HG02610 (cell line): ENCODE measurements around the gene AKAP9.
"Not testable (repeated sequence)": the region's sequence is repeated elsewhere in the genome, so short reads cannot be mapped to it uniquely, and the experiment has no call there.

Experiments used
- ATAC-seq: cut with Tn5 transposase; IDR thresholded peaks from one replicate; pipeline ENCODE4 v1.9.1; 2021; ENCODE audit warnings: mild to moderate bottlenecking, moderate library complexity; ENCODE audit not compliant: unreplicated experiment

AKAP9 gene

GRCh38 chr7:91940572-91941341, at the start of gene AKAP9:
AKAP9 (plus strand) TSS chr7:91940862; CDS start chr7:91941100, 238 bp downstream.
- ATAC-seq: peak; percentile 94

- no peak for ATAC-seq
These were observed 48.5 kb upstream of the AKAP9 start for GRCh38 chr7:91892099-91892705.

- no peak for ATAC-seq
These were observed 47.8 kb upstream of the AKAP9 start for GRCh38 chr7:91892821-91893340.

- not testable (repeated sequence) for ATAC-seq
These were observed 47.0 kb upstream of the AKAP9 start for GRCh38 chr7:91893699-91894098.

GRCh38 chr7:91894781-91895480, 45.7 kb upstream of the AKAP9 start:
- ATAC-seq: no peak

- no peak for ATAC-seq
These were observed 42.2 kb upstream of the AKAP9 start for GRCh38 chr7:91898240-91898992.

- ATAC-seq: no peak
These were observed 41.1 kb upstream of the AKAP9 start for GRCh38 chr7:91899563-91899962.

GRCh38 chr7:91910171-91910570, 30.5 kb upstream of the AKAP9 start:
- no peak for ATAC-seq

GRCh38 chr7:91911121-91911520, 29.5 kb upstream of the AKAP9 start:
- ATAC-seq: no peak

- ATAC-seq: no peak
These were observed 28.2 kb upstream of the AKAP9 start for GRCh38 chr7:91912494-91912893.

GRCh38 chr7:91913612-91914011, 27.1 kb upstream of the AKAP9 start:
- no peak for ATAC-seq

GRCh38 chr7:91915401-91916050, 25.1 kb upstream of the AKAP9 start:
- no peak for ATAC-seq

- ATAC-seq: no peak
These were observed 24.6 kb upstream of the AKAP9 start for GRCh38 chr7:91916051-91916440.

- ATAC-seq: no peak
These were observed 22.3 kb upstream of the AKAP9 start for GRCh38 chr7:91918356-91918755.

GRCh38 chr7:91922857-91923256, 17.8 kb upstream of the AKAP9 start:
- no peak for ATAC-seq

GRCh38 chr7:91927912-91928311, 12.8 kb upstream of the AKAP9 start:
- no peak for ATAC-seq

GRCh38 chr7:91929463-91929862, 11.2 kb upstream of the AKAP9 start:
- peak; percentile 73 for ATAC-seq

GRCh38 chr7:91940171-91940570, 491 bp upstream of the AKAP9 start:
- peak; percentile 23 for ATAC-seq

GRCh38 chr7:91941450-91941849, 788 bp downstream of the AKAP9 start:
- peak; percentile 21 for ATAC-seq

- no peak for ATAC-seq
These were observed 1.6 kb downstream of the AKAP9 start for GRCh38 chr7:91942312-91942711.
